Progenitor cell of endocrine pancreas (in vitro differentiated cells): ENCODE measurements around the gene FEZF1. TPM values are rescaled to one million over a fixed set of nuclear protein-coding genes. Genes with fewer than 3 reads are reported as not detected.
A peak's percentile ranks its signal among the peaks of the same experiment; 100 is the strongest.

Source experiments
- DNase-seq: peaks from one replicate; pipeline ENCODE4 v3.0.0; 2021; ENCODE audit warnings: low spot score; ENCODE audit not compliant: unreplicated experiment
- H3K27ac Mint-ChIP-seq: 2 replicates; pipeline ENCODE4 v1.8.0; 2021; ENCODE audit warnings: mild to moderate bottlenecking, moderate library complexity, mixed read lengths
- H3K27me3 Mint-ChIP-seq: 2 replicates; pipeline ENCODE4 v1.8.0; 2021; ENCODE audit warnings: mixed read lengths
- H3K36me3 Mint-ChIP-seq: 2 replicates; pipeline ENCODE4 v1.8.0; 2022; ENCODE audit warnings: mixed read lengths; ENCODE audit not compliant: insufficient read depth
- H3K4me1 Mint-ChIP-seq: 2 replicates; pipeline ENCODE4 v1.8.0; 2021; ENCODE audit warnings: low read depth, mixed read lengths
- H3K4me3 Mint-ChIP-seq: 2 replicates; pipeline ENCODE4 v1.8.0; 2021; ENCODE audit warnings: low read depth, mild to moderate bottlenecking, moderate library complexity, mixed read lengths
- H3K9me3 Mint-ChIP-seq: 2 replicates; pipeline ENCODE4 v1.8.0; 2021; ENCODE audit warnings: low read depth, mixed read lengths
- CTCF ChIP-seq: fragments of 200-600 bp; sonication (generic); IDR thresholded peaks from one replicate; pipeline ENCODE4 v1.5.0; 2021; ENCODE audit warnings: antibody characterized with exemption, mild to moderate bottlenecking; ENCODE audit not compliant: unreplicated experiment
- total RNA-seq: library from RNA; stranded (reverse); gene quantifications from 2 replicates; pipeline ENCODE4 v1.2.1, GENCODE V29; 2021

The FEZF1 gene
- total RNA-seq, 1 donor from 2014 or later = not detected

DNA sequence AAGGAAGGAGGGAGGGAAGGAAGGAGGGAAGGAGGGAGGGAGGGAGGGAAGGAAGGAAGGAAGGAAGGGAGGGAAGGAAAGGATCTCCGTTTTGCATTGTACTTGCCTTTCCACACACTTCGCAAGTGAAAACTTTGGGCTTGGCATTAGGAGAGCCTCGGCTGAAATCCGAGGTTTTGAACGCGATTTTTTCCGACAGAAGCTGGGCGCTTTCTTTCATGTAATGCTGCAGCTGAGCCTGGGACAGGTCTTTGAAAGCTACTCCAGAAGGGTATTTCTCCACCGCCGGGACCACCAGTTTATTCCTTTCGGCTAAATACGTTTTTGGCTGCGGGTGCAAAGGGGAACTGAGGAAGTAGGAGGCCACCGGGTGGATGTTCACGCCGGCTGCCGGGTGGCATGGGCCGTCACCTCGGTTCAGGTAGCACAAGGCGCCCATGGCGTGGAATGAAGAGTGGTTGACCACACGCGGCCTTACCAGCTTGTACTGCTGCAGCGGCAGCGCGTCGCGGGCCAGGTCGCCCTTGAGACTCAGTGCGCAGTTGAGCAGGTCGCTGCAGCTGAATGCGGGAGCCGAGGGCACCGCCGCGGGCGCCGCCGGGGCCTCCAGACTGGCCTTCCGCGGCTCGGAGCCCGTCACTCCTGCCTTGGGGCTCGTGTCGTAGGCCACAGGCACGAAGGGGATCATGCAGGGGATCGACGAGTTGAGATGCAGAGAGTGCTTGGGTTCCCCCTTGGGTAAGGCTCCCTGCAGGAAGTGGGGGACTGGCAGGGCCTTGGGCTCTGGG is 825 bp downstream of the FEZF1 start:
- no peak for TF ChIP-seq CTCF
- Mint-ChIP-seq H3K4me1 (peaks cover 19% of the 10 kb centered on the region), H3K27me3 (peaks cover 97% of the 10 kb centered on the region), H3K9me3 (no peaks in the 10 kb centered on the region), H3K4me3 (no peak overlapping the region), H3K36me3 (no peaks in the 10 kb centered on the region), H3K27ac (no peak overlapping the region)
- no peak for DNase-seq

DNA sequence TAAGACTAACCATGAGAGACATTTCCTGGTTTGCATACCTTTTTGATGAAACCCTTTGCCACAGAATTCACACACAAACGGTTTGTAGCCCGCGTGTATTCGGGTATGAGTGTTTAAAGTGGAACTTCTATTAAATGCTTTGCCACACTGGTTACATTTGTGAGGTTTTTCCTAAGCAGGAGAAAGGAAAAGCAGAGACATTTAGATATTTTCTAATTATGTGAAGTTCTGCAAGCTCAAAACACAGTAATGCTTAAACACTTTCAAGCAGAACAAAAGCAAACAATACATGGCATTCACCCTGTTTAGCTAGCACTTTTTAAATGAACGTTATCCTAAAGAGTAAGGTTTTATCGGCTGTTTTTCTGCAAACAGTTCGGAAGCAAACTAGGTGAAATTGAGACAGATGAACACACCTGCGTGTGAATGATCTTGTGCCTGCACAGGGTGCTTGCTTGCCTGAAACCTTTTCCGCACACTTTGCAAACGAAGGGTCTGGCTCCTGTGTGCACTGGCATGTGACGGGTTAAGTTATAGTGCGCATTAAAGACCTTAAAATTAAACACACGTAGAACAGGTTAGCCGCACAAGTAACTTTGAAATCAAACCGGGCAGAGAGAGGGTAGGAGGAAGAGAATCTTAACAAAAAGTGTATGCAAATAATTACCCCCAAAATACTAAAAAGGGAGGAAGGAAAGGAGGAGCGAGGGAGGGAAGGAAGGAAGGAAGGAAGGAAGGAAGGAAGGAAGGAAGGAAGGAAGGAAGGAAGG is 1.6 kb downstream of the FEZF1 start:
- TF ChIP-seq CTCF = no peak
- Mint-ChIP-seq H3K27me3 (peaks cover 98% of the 10 kb centered on the region), H3K36me3 (no peaks in the 10 kb centered on the region), H3K4me1 (peaks cover 19% of the 10 kb centered on the region), H3K4me3 (no peak overlapping the region), H3K27ac (no peak overlapping the region), H3K9me3 (no peaks in the 10 kb centered on the region)
- no peak for DNase-seq

- Mint-ChIP-seq H3K36me3 (no peaks in the 10 kb centered on the region), H3K9me3 (no peaks in the 10 kb centered on the region), H3K4me3 (no peak overlapping the region), H3K27ac (no peak overlapping the region), H3K4me1 (peaks cover 19% of the 10 kb centered on the region), H3K27me3 (peaks cover 97% of the 10 kb centered on the region)
- no peak for DNase-seq
- TF ChIP-seq CTCF = no peak
Observed at GRCh38 chr7:122301858-122302760, 2.4 kb downstream of the FEZF1 start.

GRCh38 chr7:122300956-122301833 is 3.4 kb downstream of the FEZF1 start:
- peaks cover 94% of the 10 kb centered on the region for H3K27me3 Mint-ChIP-seq
- DNase-seq = no peak
- no peaks in the 10 kb centered on the region for H3K9me3 Mint-ChIP-seq
- no peak for TF ChIP-seq CTCF
- H3K4me1 Mint-ChIP-seq = peaks cover 16% of the 10 kb centered on the region
- no peaks in the 10 kb centered on the region for H3K36me3 Mint-ChIP-seq
- H3K27ac Mint-ChIP-seq = peak overlapping the region; percentile 30
- no peak overlapping the region for H3K4me3 Mint-ChIP-seq
